Transverse colon (tissue), 3 donors: ENCODE data around the gene SPRY2.

Experiments used
- EP300 ChIP-seq: sonication (generic); formaldehyde crosslinking; IDR thresholded peaks from one replicate; pipeline ENCODE4 v1.6.1; 2017; ENCODE audit warnings: antibody characterized with exemption, low read depth
- POLR2A ChIP-seq: fragments of 450-650 bp; IDR thresholded peaks from one replicate; pipeline ENCODE4 v1.6.1; 2016; ENCODE audit warnings: antibody characterized with exemption, mild to moderate bottlenecking, moderate library complexity
- POLR2AphosphoS5 ChIP-seq, 3 donors: sonication (generic); formaldehyde crosslinking; IDR thresholded peaks; one replicate each; pipeline ENCODE4 v1.6.1; 2016; ENCODE audit warnings: antibody characterized with exemption in 3 of 3

DNA sequence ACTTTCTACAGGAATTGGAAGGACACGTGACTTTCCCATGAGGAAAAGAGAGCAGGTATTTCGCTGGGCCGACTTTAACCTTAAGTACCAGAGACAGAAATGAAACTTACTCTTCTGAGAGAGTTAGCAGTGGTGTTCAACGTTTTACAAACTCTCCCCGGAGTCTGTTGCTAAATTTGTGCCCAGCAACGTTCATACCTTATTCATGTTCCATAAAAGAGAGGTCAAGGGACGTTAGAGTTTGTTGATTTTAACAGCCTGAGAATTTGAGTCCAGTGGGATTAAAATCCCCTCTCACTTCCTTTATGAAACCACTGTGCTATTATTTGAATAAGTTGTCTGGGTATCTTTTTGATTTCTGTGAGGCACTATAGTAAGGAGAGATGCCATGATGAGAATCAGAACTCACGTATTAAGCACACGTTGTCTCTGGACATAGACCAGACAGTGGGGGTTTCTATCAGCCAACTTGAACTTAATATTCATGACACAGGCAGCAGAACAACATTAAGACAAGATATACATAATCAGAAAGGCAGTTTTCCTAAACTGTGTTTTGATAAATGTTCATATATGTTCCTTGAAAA, 33.4 kb downstream of the SPRY2 start:
- TF ChIP-seq POLR2A = no peak
- no peak for TF ChIP-seq EP300
- TF ChIP-seq POLR2AphosphoS5 (IDR thresholded peaks at IDR 0.05) = no peak
